Stomach (tissue), 9 donors: ENCODE measurements around the gene NLRC5. TPM values are rescaled to one million over a fixed set of nuclear protein-coding genes. Genes with fewer than 3 reads are reported as not detected.

Experiments used
- DNase-seq, 2 donors: peaks; one replicate each; pipeline versions ENCODE4 v3.0.0 to v3.0.0-alpha.2; 2013 to 2019
- H3K27ac ChIP-seq, 5 donors: fragments of 200-600 bp in 4 of 5; sonication (generic) in 4 of 5; one replicate each; pipeline ENCODE4 v1.5.1; 2013 to 2019; ENCODE audit warnings: mild to moderate bottlenecking in 1 of 5, moderate library complexity in 1 of 5
- H3K27me3 ChIP-seq, 3 donors: fragments of 200-600 bp; sonication (generic); one replicate each; pipeline ENCODE4 v1.5.1; 2017 to 2019; ENCODE audit warnings: mixed run types in 1 of 3
- H3K36me3 ChIP-seq, 4 donors: fragments of 200-600 bp; sonication (generic); 1 replicate in 3 of 4; 2 replicates in 1 of 4; pipeline ENCODE4 v1.5.1; 2016 to 2019
- H3K4me1 ChIP-seq, 4 donors: fragments of 200-600 bp; sonication (generic); one replicate each; pipeline ENCODE4 v1.5.1; 2016 to 2019
- H3K4me3 ChIP-seq, 4 donors: fragments of 200-600 bp; sonication (generic) in 3 of 4; one replicate each; pipeline ENCODE4 v1.5.1; 2016 to 2019; ENCODE audit warnings: mild to moderate bottlenecking in 1 of 4
- H3K9me3 ChIP-seq, 4 donors: fragments of 200-600 bp; sonication (generic); one replicate each; pipeline ENCODE4 v1.5.1; 2016 to 2019
- EP300 ChIP-seq: sonication (generic); formaldehyde crosslinking; IDR thresholded peaks from one replicate; pipeline ENCODE4 v1.6.1; 2017; ENCODE audit warnings: antibody characterized with exemption
- POLR2A ChIP-seq, 4 donors: fragments of 450-650 bp; IDR thresholded peaks; one replicate each; pipeline ENCODE4 v1.6.1; 2016; ENCODE audit warnings: antibody characterized with exemption in 4 of 4, control low read depth in 2 of 4, mild to moderate bottlenecking in 1 of 4, moderate library complexity in 1 of 4
- POLR2AphosphoS5 ChIP-seq, 3 donors: sonication (generic); formaldehyde crosslinking; IDR thresholded peaks; one replicate each; pipeline ENCODE4 v1.6.1; 2016; ENCODE audit warnings: antibody characterized with exemption in 3 of 3
- WGBS, 5 donors: extraction: QIAGEN DNeasy Blood & Tissue Kit in 3 of 5; methylation state at CpG; one replicate each; pipeline versions ENCODE4 v1.1.5 to v1.1.7; 2013 to 2018; 5-methylcytosine and 5-hydroxymethylcytosine counted together
- intact Hi-C: fragments of 100-400 bp; cut with DNase I; formaldehyde crosslinking; loops from one replicate; pipeline ENCODE4 v1.15.1; 2023; ENCODE audit warnings: low total_unique reads
- polyA plus RNA-seq, 3 donors: library from polyadenylated mRNA; stranded (reverse); fragments of 200-250 nt; gene quantifications; one replicate each; pipeline ENCODE4 v1.2.3, GENCODE V29; 2013
- total RNA-seq, 5 donors: library from RNA; depleted of rRNA; stranded (reverse); fragments of >200 nt; gene quantifications; one replicate each; pipeline versions ENCODE4 v1.1.0 to v1.2.3, GENCODE V29; 2014 to 2016
- TF ChIP-seq, protein P1 (sequence below), 7 experiments: fragments of 450-650 bp in 4 of 7; fragments of 200-600 bp in 3 of 7; sonication (generic) in 3 of 7; IDR thresholded peaks; one replicate each; pipeline ENCODE4 v1.5.1; 2016 to 2019; ENCODE audit warnings: antibody characterized with exemption in 7 of 7, control low read depth in 2 of 7, mild to moderate bottlenecking in 1 of 7
- donor health status: healthy with polysubstance abuse.
- donor health status: Bipolar disorder and iron deficiency.
- donor health status: healthy.

The NLRC5 gene
- total and polyA plus RNA-seq, 8 donors: 11.7 to 265 (median 29.4) TPM

DNA sequence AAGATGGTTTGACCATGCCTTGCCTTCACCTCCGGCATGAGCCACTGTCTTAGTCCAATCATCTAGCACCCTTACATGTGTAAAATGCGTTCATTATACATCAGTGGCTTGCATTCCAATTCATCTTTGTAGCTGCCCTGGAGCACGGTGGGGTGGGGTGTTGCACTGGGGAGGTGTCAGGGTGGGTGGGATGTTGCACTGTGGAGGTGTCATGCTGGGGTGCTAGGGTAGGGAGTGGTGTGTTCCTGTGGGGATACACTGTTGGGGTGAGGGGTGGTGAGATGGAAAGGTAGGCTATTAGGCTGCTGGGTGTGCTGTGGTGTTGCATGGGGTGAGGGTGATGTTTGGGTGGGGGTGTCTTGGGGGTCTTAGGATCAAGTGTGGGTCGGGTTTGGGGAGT, 47.0 kb downstream of the NLRC5 start:
- WGBS, 5 donors: 80 to 87% (median 85%) methylated on average over 4 of the region's 4 CpGs
- Histone ChIP-seq H3K4me1 (peaks cover 0 to 28% (median 0%) of the 10 kb centered on the region in 4 donors), H3K36me3 (peaks cover 10 to 80% (median 73%) of the 10 kb centered on the region in 4 donors), H3K4me3 (no peak overlapping the region), H3K27ac (no peak overlapping the region), H3K27me3 (no peaks in the 10 kb centered on the region), H3K9me3 (no peaks in the 10 kb centered on the region)
- no peak for DNase-seq
- intact Hi-C loops: no loop called here
- TF ChIP-seq EP300 (no peak), POLR2AphosphoS5 (IDR thresholded peaks at IDR 0.05) (no peak), POLR2A (IDR thresholded peaks at IDR 0.05) (no peak)
- TF ChIP-seq, protein P1, sequence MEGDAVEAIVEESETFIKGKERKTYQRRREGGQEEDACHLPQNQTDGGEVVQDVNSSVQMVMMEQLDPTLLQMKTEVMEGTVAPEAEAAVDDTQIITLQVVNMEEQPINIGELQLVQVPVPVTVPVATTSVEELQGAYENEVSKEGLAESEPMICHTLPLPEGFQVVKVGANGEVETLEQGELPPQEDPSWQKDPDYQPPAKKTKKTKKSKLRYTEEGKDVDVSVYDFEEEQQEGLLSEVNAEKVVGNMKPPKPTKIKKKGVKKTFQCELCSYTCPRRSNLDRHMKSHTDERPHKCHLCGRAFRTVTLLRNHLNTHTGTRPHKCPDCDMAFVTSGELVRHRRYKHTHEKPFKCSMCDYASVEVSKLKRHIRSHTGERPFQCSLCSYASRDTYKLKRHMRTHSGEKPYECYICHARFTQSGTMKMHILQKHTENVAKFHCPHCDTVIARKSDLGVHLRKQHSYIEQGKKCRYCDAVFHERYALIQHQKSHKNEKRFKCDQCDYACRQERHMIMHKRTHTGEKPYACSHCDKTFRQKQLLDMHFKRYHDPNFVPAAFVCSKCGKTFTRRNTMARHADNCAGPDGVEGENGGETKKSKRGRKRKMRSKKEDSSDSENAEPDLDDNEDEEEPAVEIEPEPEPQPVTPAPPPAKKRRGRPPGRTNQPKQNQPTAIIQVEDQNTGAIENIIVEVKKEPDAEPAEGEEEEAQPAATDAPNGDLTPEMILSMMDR (IDR thresholded peaks at IDR 0.05): no peak

DNA sequence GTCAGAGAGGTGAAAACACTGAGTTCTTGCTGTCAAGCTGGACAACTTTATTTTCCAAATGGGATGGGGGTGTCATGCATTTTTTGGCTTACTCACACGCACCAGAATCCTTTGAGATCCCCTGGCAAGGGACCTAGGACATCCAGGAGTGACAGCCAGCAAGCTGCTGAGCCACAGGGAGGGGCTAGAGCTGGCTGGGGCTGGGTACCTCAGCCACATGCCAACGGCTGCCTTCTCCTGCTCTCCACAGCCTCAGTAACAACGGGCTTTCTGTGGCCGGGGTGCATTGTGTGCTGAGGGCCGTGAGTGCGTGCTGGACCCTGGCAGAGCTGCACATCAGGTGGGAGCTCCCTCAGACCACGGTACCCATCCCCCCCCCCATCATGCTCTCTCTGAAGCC, 47.6 kb downstream of the NLRC5 start:
- Histone ChIP-seq H3K27me3 (no peaks in the 10 kb centered on the region), H3K9me3 (no peaks in the 10 kb centered on the region), H3K4me1 (peaks cover 0 to 34% (median 0%) of the 10 kb centered on the region in 4 donors), H3K27ac (no peak overlapping the region), H3K36me3 (peaks cover 10 to 80% (median 77%) of the 10 kb centered on the region in 4 donors), H3K4me3 (no peak overlapping the region)
- no peak for DNase-seq
- whole genome bisulfite sequencing, 5 donors: 50 to 86% (median 69%) methylated on average over 6 to 7 of the region's 7 CpGs
- TF ChIP-seq EP300: no peak
- no peak for TF ChIP-seq POLR2A (IDR thresholded peaks at IDR 0.05)
- TF ChIP-seq, protein P1 (IDR thresholded peaks at IDR 0.05): no peak
- no peak for TF ChIP-seq POLR2AphosphoS5 (IDR thresholded peaks at IDR 0.05)
- intact Hi-C loops: no loop called here

DNA sequence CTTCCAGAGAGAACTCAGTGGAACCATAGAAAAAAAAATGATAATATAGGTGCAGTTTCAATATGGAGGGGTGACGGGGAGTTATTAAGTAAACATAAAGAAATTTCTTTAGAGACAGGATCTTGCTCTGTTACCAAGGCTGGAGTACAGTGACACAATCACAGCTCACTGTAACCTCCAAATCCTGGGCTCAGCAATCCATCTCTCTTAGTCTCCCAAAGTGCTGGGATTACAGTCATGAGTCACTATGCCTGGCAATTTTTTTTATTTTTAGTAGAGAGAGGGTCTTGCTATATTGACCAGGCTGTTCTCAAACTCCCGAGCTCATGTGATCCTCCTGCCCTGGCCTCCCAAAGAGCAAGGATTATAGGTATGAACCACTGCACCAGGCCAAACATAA, 48.8 kb downstream of the NLRC5 start:
- TF ChIP-seq POLR2A (IDR thresholded peaks at IDR 0.05): no peak
- TF ChIP-seq, protein P1 (IDR thresholded peaks at IDR 0.05): no peak
- TF ChIP-seq EP300: no peak
- no peak for TF ChIP-seq POLR2AphosphoS5 (IDR thresholded peaks at IDR 0.05)
- WGBS, 5 donors: 77 to 95% (median 89%) methylated on average over 2 of the region's 2 CpGs
- Histone ChIP-seq H3K4me1 (peaks cover 0 to 41% (median 0%) of the 10 kb centered on the region in 4 donors), H3K27me3 (no peaks in the 10 kb centered on the region), H3K9me3 (no peaks in the 10 kb centered on the region), H3K27ac (peak overlapping the region in 2 of 5 donors; percentile 74 to 79), H3K4me3 (no peak overlapping the region), H3K36me3 (peaks cover 10 to 81% (median 79%) of the 10 kb centered on the region in 4 donors)
- DNase-seq: no peak
- intact Hi-C loops: no loop called here

DNA sequence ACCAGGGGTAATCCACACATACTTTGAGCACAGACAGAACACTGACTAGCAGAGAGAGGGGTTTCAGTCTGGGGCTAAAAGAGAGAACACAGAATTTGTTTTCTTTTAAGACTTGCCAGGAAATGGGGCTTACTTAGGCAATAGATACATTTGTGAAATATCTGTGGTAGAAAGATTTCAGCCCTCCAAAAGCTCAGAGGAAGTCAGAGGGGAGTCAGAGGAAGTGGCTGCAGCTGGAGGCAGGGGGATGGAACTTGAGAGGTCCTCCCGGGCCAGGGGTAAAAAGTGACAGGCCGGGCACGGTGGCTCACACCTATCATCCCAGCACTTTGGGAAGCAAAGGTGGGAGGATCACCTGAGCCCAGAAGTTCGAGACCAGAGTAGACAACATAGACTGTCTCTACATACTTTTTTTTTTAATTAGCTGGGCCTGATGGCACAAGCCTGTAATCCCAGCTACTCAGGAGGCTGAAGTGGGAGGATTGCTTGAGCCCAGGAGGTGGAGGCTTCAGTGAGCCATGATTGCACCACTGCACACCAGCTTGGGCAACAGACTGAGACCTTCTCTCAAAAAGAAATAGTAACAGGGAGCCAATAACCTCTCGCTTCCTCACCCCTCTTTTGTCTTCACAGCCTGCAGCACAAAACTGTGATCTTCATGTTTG, 49.9 kb downstream of the NLRC5 start:
- Histone ChIP-seq H3K4me3 (no peak overlapping the region), H3K27ac (peak overlapping the region in 3 of 5 donors; percentile 44 to 79 (median 74)), H3K4me1 (peaks cover 0 to 41% (median 0%) of the 10 kb centered on the region in 4 donors), H3K27me3 (no peaks in the 10 kb centered on the region), H3K9me3 (no peaks in the 10 kb centered on the region), H3K36me3 (peaks cover 9 to 81% (median 78%) of the 10 kb centered on the region in 4 donors)
- intact Hi-C loops: no loop called here
- peak in 1 of 2 donors; percentile 53 for DNase-seq
- no peak for TF ChIP-seq EP300
- peak in 1 of 3 donors; percentile 3 for TF ChIP-seq POLR2AphosphoS5 (IDR thresholded peaks at IDR 0.05)
- no peak for TF ChIP-seq POLR2A (IDR thresholded peaks at IDR 0.05)
- TF ChIP-seq, protein P1 (IDR thresholded peaks at IDR 0.05): no peak
- WGBS, 5 donors: 43 to 69% (median 57%) methylated on average over 5 of the region's 5 CpGs
